ENCODE results near the gene ACE.
A peak's percentile ranks its signal among the peaks of the same experiment; 100 is the strongest.
"Not testable (repeated sequence)": the region's sequence is repeated elsewhere in the genome, so short reads cannot be mapped to it uniquely, and the experiment has no call there.

ACE gene

DNA sequence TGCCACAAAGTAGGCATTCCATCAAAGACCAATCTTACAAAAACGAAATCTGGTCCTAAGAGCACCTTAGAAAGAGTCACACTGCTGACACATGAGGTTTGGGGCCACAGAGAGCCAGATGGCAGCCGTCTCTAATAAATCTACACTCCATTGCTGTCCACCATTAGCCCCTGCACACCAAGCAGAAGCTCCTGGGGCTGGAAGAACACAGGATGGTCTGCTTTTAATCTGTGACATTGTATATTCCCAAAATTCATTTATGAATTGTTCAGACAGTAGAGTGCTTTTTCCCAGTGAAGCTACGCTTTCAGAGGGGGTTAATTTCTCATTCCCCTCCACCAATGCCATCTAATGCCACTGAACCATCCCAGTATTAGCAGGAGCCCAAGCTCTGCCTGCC is 32.4 kb upstream of the ACE start:
- DNase-seq (ENCODE audit: low spot score) = no peak

DNA sequence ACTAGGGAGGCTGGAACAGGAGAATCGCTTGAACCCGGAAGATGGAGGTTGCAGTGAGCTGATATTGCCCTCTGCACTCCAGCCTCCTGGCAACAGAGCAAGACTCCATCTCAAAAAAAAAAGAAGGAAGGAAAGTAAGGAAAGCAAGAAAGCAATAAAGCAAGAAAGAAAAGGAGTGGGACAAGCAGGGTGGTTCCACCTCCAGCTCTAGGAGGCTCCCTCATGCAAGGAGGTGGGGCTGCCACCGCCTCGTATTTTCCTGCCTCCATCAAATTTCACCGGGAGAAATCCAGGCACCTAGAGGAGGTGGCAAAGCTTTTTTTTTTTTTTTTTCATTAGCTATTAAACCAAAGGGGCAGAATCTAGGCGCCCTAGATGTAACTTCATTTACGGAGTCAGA is 31.8 kb upstream of the ACE start:
- no peak for DNase-seq (ENCODE audit: low spot score)

DNA sequence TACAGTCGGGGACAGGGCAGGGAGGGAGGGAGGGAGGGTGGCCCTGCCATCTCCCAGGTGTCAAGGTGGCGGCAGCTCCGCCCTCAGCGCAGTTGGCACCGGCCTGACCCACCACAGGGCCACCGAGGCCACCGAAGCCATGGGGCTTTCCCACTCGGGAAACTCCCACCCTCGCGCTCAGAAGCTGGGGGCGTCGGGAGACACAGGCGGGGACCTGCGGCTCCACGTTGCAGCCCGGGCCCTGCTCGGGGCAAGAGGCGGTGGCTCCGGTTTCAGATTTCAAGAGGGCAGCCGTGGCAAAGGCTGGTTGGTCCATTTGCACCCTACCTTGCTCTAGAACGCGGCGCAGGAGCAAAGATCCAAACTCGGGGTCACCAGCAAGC is 31.3 kb upstream of the ACE start:
- peak; percentile 57 for DNase-seq (ENCODE audit: low spot score)

- DNase-seq (ENCODE audit: low spot score) = peak; percentile 81
Measured at GRCh38 chr17:63445954-63446752, 30.7 kb upstream of the ACE start, which contains the start of gene CYB561. TSS of gene CYB561 (minus strand) at chr17:63446306. CDS start at chr17:63437547, 8,759 bp downstream.

DNA sequence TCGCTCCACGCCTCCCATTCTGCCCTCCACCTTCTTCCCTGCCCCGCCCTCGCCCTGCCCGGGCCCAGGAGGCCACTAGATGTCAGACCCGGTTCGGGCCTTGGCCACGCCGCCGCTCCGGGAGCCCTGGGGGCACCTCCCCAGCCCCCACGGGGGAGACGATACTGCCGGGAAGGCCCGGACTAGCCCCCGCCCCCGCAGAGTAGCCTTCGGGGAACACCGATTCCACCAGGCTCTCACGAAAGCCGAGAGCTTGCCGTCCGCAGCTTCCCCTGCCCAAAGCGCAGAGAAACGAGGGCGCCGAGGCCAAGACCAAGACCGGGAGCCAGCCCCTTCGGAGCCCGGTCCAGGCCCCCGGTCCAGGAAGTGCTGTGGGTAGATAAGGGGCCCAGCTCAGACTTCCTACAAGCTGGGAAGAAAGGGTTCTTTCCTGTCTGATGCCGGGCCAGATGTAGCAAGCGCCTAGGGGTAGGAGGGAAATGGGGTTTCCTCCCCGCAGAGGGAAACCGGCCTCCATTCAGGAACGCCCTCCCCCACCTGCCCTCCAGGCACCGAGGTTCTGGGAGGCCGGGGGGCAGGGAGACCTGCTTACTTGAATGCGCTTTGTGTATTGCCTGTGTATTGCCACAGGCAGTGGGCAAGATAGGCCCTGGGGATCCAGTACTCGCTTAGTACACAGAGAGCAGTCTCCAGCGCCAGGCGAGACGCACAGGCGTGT is 29.9 kb upstream of the ACE start:
- DNase-seq (ENCODE audit: low spot score) = peak; percentile 50

DNA sequence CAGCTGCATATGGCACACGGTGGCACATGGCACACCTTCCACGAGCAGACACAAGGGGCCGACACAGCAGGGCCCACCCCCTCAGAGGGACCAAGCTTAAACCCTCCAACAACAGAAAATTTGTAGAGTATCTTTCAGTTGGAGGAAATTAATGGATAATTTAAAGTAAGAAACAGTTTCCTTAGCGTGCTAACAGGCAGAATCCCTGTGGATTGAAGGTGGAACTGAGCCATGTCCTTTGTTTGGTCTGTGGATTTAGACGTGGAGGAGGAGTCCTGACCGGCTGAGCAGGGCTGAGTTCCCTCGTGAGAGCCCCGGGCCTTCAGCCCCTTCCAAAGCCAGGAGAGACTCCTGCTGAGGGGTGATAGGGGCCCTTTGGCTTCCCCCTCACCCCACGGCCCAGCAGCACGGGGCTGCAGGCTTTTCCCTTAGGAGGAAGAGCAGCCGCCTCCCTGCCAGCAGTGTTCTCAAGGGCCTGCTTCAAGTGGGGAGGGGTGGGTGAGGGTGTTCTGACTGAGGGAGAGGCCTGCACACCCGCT is 29.3 kb upstream of the ACE start:
- DNase-seq (ENCODE audit: low spot score) = no peak

GRCh38 chr17:63448655-63449054 is 28.2 kb upstream of the ACE start:
- no peak for DNase-seq (ENCODE audit: low spot score)

DNA sequence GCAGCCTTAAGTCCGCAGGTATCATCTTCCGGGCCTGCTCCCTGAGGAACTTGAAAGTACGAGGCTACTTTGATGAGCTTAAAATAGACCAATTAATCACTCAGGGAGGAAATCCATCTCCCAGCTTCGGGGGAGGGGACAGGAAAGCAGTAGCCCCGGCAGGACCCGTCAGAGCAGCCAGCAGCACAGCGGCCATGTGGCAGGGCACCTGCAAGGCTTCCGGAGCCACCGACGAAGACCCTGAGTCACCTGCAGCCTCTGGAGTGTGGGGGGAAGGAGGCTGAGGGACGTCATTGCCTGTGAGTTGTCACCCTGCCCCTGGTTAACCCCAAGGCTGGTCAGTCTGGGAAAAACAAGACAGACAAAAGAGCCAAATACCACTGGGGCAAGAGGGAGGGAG is 26.3 kb upstream of the ACE start:
- DNase-seq (ENCODE audit: low spot score) = peak; percentile 79

DNA sequence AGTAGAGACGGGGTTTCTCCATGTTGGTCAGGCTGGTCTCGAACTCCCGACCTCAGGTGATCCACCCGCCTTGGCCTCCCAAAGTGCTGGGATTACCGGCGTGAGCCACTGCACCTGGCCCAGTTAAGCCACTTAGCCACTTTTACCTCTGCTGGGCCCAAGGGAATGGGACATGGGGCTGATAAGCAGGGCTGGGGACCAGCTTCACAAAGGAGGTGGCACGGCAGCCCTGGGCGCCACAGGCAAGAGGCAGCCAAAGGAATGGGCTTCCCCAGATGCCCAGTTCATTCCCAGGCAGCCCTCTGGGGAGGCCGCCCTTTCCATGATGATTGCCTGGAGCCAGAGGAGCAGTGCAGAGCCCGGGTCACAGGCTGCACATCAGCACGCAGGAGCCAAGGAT is 25.7 kb upstream of the ACE start:
- DNase-seq (ENCODE audit: low spot score) = no peak

DNA sequence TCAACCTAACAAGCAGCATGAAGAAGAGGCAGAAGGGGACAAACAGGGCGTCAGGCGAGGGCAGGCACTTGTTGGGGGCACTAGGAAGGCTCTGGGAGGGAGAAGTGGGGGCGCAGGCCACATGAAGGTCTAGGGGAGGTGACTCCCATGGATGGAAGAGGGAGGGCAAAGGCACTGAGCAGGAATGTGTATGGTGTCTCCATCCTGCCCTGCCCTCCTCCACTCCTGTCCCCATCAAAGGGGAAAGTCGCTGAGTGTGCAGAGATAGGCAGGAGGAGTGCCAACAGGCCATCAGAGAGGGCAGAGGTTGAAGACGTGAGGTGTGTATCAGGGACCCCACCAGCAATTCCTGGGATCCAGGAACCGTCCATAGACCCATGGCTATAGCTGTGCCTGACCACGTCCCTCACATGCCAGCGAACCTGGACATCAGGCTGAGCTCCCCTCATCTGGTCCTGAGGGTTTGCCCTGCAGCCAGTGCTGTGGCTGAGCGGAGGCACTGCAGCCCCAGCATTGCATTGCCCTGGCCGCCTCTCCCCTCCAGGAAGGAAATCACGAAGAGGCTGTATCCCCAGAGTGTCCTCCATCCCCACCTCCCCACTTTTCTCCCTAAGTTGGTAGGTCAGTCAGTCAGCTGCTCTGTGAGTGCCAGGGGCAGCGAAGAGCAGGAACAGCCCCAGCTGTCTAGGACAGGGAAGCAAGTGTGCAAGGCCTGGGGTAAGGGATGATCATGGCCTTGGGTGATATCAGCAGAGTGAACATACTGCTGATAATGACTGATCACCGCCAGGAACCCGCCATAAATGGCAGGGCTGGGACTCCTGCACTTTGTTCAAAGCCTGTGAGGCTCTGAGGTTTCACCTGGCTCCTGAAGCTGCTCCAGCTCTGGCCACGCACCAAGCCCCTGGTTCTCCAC is 24.6 kb upstream of the ACE start:
- DNase-seq (ENCODE audit: low spot score) = no peak

- DNase-seq (ENCODE audit: low spot score) = no peak
Measured at GRCh38 chr17:63452962-63453551, 23.8 kb upstream of the ACE start.

GRCh38 chr17:63454357-63454756 is 22.5 kb upstream of the ACE start:
- not testable (repeated sequence) for DNase-seq (ENCODE audit: low spot score)

DNA sequence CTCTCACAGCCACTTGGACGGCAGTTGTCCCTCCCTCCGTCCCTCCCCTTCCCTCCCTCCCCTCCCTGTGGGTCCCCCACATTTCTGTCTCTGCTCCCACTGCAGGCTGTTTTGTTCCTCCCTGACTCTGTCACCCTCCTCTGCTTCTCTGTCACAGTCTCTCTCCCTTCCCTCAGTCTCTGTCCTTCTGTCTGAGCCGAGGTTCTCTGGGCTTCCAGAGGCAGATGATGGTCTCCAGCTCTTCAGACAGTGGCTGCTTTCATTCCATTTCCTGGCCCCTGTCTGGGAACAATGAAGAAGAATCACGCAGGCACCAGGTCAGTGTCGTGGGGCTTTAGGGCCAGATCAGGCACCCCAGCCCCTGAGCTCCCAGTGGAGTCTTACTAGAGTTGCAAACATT is 21.9 kb upstream of the ACE start:
- DNase-seq (ENCODE audit: low spot score) = no peak

GRCh38 chr17:63455417-63455816 is 21.4 kb upstream of the ACE start:
- no peak for DNase-seq (ENCODE audit: low spot score)

DNA sequence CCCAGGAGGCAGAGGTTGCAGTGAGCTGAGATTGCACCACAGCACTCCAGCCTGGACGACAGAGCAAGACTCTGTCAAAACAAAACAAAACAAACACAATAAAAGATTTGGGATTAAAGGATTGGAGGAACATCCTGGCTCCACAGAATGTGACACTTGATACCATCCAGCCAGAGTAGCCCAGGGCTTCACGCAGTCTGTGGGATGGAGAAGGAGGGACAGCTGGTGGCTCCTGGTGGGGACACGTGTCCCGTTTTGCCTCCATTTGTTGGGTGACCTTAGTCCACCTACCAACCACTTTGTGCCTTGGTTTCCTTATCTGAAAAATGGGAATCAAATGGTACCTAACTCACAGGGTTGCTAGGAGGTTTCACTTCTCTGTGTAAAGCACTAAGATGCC is 18.4 kb upstream of the ACE start:
- no peak for DNase-seq (ENCODE audit: low spot score)

DNA sequence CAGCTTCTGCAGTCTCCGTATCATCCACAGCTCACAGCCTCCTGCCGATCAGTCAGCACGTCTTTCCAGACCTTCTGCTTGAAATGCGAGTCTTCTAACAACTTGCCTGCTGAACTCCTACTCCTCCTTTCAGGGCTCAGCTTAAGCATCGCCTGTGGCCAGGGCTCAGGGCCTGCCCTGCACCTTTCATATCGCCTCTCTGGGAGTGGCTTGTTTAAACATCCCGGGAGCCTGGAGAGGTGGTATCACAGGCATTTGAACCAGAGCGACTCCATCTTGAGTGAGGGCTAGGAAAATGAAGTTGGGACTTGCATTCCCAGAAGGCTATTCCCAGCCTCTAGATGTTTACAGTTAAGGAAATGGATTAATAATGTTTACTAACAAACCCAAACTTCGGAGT is 16.8 kb upstream of the ACE start:
- no peak for DNase-seq (ENCODE audit: low spot score)

DNA sequence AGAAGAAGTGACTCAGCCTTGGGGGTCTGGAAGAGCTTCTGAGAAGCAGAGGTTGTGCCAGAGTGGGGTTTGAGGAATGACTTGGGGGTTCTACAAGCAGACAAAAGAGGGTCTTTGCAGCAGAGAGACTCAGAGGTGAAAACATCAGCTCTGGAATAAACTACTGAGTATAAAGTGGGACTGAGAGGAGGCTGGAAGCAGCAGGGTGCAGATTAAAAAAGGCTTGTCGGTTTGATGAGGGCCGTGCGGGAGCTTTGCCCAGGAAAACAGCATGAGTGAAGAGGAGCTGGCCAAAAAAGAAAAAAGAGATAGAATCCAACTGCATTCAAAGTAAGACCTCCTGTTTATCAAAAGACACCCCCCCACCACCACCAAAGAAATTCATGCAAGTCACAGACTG is 13.1 kb upstream of the ACE start:
- DNase-seq (ENCODE audit: low spot score) = no peak

GRCh38 chr17:63464691-63465236 is 12.1 kb upstream of the ACE start:
- no peak for DNase-seq (ENCODE audit: low spot score)

- not testable (repeated sequence) for DNase-seq (ENCODE audit: low spot score)
Measured at GRCh38 chr17:63468099-63468498, 8.8 kb upstream of the ACE start.

DNA sequence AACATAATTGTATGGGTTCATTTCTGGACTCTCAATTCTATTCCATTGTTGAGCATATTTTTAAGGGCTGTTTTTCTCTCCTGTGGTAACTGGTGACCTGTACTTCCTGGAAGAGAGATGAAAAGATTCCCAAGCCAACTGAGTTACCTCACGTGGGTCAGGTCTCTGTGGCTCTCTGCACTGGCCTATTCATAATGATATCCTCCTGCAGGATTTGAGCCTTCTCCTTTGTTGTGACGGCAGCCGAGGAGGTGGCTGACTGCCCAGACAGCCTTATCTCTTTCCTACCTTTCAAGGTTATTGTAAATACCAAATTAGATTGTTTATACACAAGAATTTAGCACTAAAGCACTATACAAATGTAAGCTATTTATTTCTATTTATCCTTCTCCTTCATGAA is 2.7 kb upstream of the ACE start:
- DNase-seq (ENCODE audit: low spot score) = no peak

All from kidney tubule cell (primary cell).